Left ventricle myocardium inferior (tissue), 1 donor: ENCODE measurements around the gene WEE1. TPM values are rescaled to one million over a fixed set of nuclear protein-coding genes. Genes with fewer than 3 reads are reported as not detected.

ENCODE experiments used
- DNase-seq: peaks from one replicate; pipeline ENCODE4 v3.0.0-alpha.2; 2020
- H3K27ac ChIP-seq: fragments of 200-600 bp; replicated peaks from 2 replicates; pipeline ENCODE4 v1.8.0; 2021
- H3K27me3 ChIP-seq: fragments of 200-600 bp; 2 replicates; pipeline ENCODE4 v1.8.0; 2021; ENCODE audit warnings: low read depth
- H3K36me3 ChIP-seq: fragments of 200-600 bp; 2 replicates; pipeline ENCODE4 v1.8.0; 2021
- H3K4me1 ChIP-seq: fragments of 200-600 bp; 2 replicates; pipeline ENCODE4 v1.8.0; 2021
- H3K4me3 ChIP-seq: fragments of 200-600 bp; 2 replicates; pipeline ENCODE4 v1.8.0; 2021; ENCODE audit warnings: mild to moderate bottlenecking, moderate library complexity
- H3K9me3 ChIP-seq: fragments of 200-600 bp; replicated peaks from 2 replicates; pipeline ENCODE4 v1.8.0; 2021
- CTCF ChIP-seq: fragments of 200-600 bp; IDR thresholded peaks from 2 replicates; pipeline ENCODE4 v1.8.0; 2021; ENCODE audit warnings: antibody characterized with exemption, mild to moderate bottlenecking, borderline replicate concordance
- intact Hi-C: fragments of 100-400 bp; cut with micrococcal nuclease; formaldehyde crosslinking; loops from one replicate; pipeline ENCODE4 v1.11.0; 2022
- total RNA-seq: library from RNA; stranded (reverse); fragmentation: NEBNext Ultra II Directional; extraction: Animal tissue kit (Norgen Biotek cat#: 25700); gene quantifications from one replicate; pipeline ENCODE4 v1.2.1, GENCODE V29; 2021
- donor health status: DM: no; HTN: yes; CAD: no; lungs with severe emphysema.

WEE1 gene
- total RNA-seq, 1 donor from 2014 or later: 41.8 TPM

- no peaks in the 10 kb centered on the region for H3K9me3 ChIP-seq
- no peak for DNase-seq
- peak overlapping the region; percentile 98 for H3K27ac ChIP-seq
- peaks cover 49% of the 10 kb centered on the region for H3K4me1 ChIP-seq
- no peaks in the 10 kb centered on the region for H3K27me3 ChIP-seq
- no peak for TF ChIP-seq CTCF
- H3K36me3 ChIP-seq: peaks cover 23% of the 10 kb centered on the region
- H3K4me3 ChIP-seq: peak overlapping the region; percentile 84
- intact Hi-C loops: no loop called here
These were observed 4.1 kb downstream of the WEE1 start for GRCh38 chr11:9577556-9577955.

GRCh38 chr11:9580894-9581293 is 7.4 kb downstream of the WEE1 start:
- no peaks in the 10 kb centered on the region for H3K27me3 ChIP-seq
- DNase-seq: no peak
- H3K36me3 ChIP-seq: peaks cover 51% of the 10 kb centered on the region
- no peak overlapping the region for H3K27ac ChIP-seq
- peaks cover 31% of the 10 kb centered on the region for H3K4me1 ChIP-seq
- intact Hi-C loops: no loop called here
- H3K9me3 ChIP-seq: no peaks in the 10 kb centered on the region
- no peak overlapping the region for H3K4me3 ChIP-seq
- no peak for TF ChIP-seq CTCF

DNA sequence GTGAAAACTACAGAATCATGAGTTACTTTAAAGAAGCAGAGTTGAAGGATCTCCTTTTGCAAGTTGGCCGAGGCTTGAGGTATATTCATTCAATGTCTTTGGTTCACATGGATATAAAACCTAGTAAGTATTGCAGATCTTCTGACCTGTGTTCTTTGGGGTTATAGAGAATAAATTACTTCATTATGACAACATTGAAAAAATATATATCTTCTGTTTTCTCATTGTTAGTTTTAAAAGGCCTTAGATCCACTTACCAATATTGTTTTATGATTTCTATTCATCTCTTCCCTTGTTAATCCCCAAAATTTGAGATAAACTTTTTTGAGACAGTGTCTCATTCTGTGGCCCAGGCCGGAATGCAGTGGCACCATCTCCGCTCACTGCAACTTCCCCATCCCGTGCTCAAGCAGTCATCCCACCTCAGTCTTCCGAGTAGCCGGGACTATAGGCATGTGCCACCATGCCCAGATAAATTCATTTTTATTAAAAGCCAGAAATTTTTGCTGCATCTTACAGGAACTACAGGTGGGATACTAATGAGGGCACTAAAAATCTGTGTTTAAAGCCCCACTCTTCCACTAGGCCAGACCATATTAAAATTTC is 8.2 kb downstream of the WEE1 start:
- no peaks in the 10 kb centered on the region for H3K9me3 ChIP-seq
- H3K27me3 ChIP-seq: no peaks in the 10 kb centered on the region
- intact Hi-C loops: no loop called here
- peaks cover 23% of the 10 kb centered on the region for H3K4me1 ChIP-seq
- H3K27ac ChIP-seq: no peak overlapping the region
- no peak for TF ChIP-seq CTCF
- DNase-seq: no peak
- H3K36me3 ChIP-seq: peaks cover 58% of the 10 kb centered on the region
- no peak overlapping the region for H3K4me3 ChIP-seq

GRCh38 chr11:9590717-9591116 is 17.2 kb downstream of the WEE1 start:
- no peaks in the 10 kb centered on the region for H3K9me3 ChIP-seq
- intact Hi-C loops: no loop called here

DNA sequence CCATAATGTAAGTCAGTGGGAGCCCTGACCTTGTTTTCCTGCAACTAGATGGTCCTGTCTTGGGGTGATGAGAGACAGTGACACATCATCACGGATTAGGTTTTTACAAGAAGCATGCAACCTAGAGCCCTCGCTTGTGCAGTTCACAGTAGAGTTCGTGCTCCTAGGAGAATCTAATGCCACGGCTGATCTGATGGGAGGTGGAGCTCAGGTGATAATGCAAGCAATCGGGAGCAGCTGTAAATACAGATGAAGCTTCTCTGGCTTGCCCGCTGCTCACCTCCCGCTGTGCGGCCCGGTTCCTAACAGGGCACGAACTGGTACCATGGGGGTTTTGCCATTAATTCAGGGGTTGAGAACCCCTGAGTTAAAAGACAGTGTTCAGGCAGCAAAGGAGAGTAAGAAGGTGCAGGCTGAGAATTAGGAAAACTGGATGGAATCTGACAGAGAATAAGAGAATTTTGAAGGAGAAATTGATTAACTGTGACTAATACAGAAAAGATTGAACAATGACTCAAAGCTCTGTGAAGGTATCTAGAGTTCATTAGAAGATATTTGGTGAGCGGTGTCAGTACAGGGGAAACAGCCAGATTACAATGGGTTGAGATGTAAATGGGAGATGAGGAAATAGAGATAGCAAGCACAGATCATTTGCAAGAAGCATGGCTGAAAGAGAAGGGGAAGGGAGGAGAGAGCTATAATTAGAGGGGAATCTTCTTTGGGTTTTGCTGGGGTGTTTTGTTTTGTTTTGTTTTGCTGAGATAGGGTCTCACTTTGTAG is 21.0 kb downstream of the WEE1 start:
- no peak for TF ChIP-seq CTCF
- H3K9me3 ChIP-seq: no peaks in the 10 kb centered on the region
- H3K27me3 ChIP-seq: no peaks in the 10 kb centered on the region
- intact Hi-C loops: no loop called here
- H3K4me3 ChIP-seq: no peak overlapping the region
- H3K27ac ChIP-seq: no peak overlapping the region
- H3K4me1 ChIP-seq: no peaks in the 10 kb centered on the region
- no peak for DNase-seq
- peaks cover 9% of the 10 kb centered on the region for H3K36me3 ChIP-seq

More at GRCh38 chr11:9590717-9591116, 17.2 kb downstream of the WEE1 start:
- no peak overlapping the region for H3K4me3 ChIP-seq
- no peak for DNase-seq
- no peak overlapping the region for H3K27ac ChIP-seq
- H3K36me3 ChIP-seq: peaks cover 47% of the 10 kb centered on the region
- no peaks in the 10 kb centered on the region for H3K27me3 ChIP-seq
- TF ChIP-seq CTCF: no peak
- H3K4me1 ChIP-seq: no peaks in the 10 kb centered on the region
